GM21723 (cell line): Measurements from ENCODE around the gene SNU13.
"Not testable (repeated sequence)": the region's sequence is repeated elsewhere in the genome, so short reads cannot be mapped to it uniquely, and the experiment has no call there.

Experiments used
- ATAC-seq: cut with Tn5 transposase; IDR thresholded peaks from one replicate; pipeline ENCODE4 v1.9.1; 2021; ENCODE audit warnings: mild to moderate bottlenecking, moderate library complexity; ENCODE audit not compliant: unreplicated experiment

The SNU13 gene

GRCh38 chr22:41647771-41648170 lies 40.9 kb downstream of the SNU13 start:
- no peak for ATAC-seq

GRCh38 chr22:41642331-41643110 lies 46.1 kb downstream of the SNU13 start:
- no peak for ATAC-seq

- no peak for ATAC-seq
Observed at GRCh38 chr22:41641854-41642253, 46.8 kb downstream of the SNU13 start.

GRCh38 chr22:41638748-41639147 lies 49.9 kb downstream of the SNU13 start:
- no peak for ATAC-seq

- ATAC-seq, result no peak
Observed at GRCh38 chr22:41638124-41638523, 50.5 kb downstream of the SNU13 start.

GRCh38 chr22:41637623-41638022 lies 51.0 kb downstream of the SNU13 start:
- not testable (repeated sequence) for ATAC-seq

- no peak for ATAC-seq
Observed at GRCh38 chr22:41636467-41636866, 52.2 kb downstream of the SNU13 start.

GRCh38 chr22:41634610-41635009 lies 54.1 kb downstream of the SNU13 start:
- not testable (repeated sequence) for ATAC-seq

GRCh38 chr22:41631615-41632014 lies 57.1 kb downstream of the SNU13 start:
- not testable (repeated sequence) for ATAC-seq

- not testable (repeated sequence) for ATAC-seq
Observed at GRCh38 chr22:41631115-41631514, 57.6 kb downstream of the SNU13 start.

- no peak for ATAC-seq
Observed at GRCh38 chr22:41625577-41625976, 63.1 kb downstream of the SNU13 start.
